Caco-2 (cell line): ENCODE measurements around the gene TBXAS1. TPM values are rescaled to one million over a fixed set of nuclear protein-coding genes. Genes with fewer than 3 reads are reported as not detected.

Source experiments
- BruUV-seq: library from RNA; stranded (reverse); fragments of 400-500 nt; replicated peaks from 2 replicates; lab custom pipeline; 2021; lab: Mats Ljungman, UMichigan
- CTCF ChIA-PET: fragments of 300-600 bp; sonication (Branson Sonifier 250); formaldehyde crosslinking; loops from one replicate; lab custom pipeline; 2022; ENCODE audit warnings: antibody characterized with exemption; lab: Charles Lee
- POLR2A ChIA-PET: fragments of 300-600 bp; sonication (Branson Sonifier 250); formaldehyde crosslinking; loops from one replicate; lab custom pipeline; 2022; ENCODE audit warnings: antibody characterized with exemption; lab: Charles Lee
- DNase-seq, 2 experiments: peaks; one replicate each; pipeline versions ENCODE4 v3.0.0 to v3.0.0-alpha.2; 2020 to 2022
- H3K27me3 ChIP-seq: replicated peaks from 2 replicates; pipeline ENCODE4 v1.6.0; 2011; ENCODE audit warnings: low read length; ENCODE audit not compliant: control insufficient read depth, insufficient read depth
- H3K36me3 ChIP-seq: 2 replicates; pipeline ENCODE4 v1.5.1; 2011; ENCODE audit warnings: low read length; ENCODE audit not compliant: control insufficient read depth, insufficient read depth
- H3K4me1 ChIP-seq: fragments of 250-450 bp; sonication (Bioruptor Pico); 2 replicates; pipeline ENCODE4 v1.5.1; 2020; ENCODE audit warnings: mild to moderate bottlenecking
- H3K4me3 ChIP-seq: 2 replicates; pipeline ENCODE4 v1.5.1; 2011; ENCODE audit warnings: low read depth, mild to moderate bottlenecking, control low read depth, low read length
- H3K9me3 ChIP-seq: fragments of 250-450 bp; sonication (Bioruptor Pico); 2 replicates; pipeline ENCODE4 v1.5.1; 2020; ENCODE audit warnings: mild to moderate bottlenecking, moderate library complexity
- H3K27ac Mint-ChIP-seq: one replicate; pipeline ENCODE4 v1.8.0; 2022; ENCODE audit warnings: mixed read lengths; ENCODE audit not compliant: unreplicated experiment
- H3K27me3 Mint-ChIP-seq: one replicate; pipeline ENCODE4 v1.8.0; 2022; ENCODE audit warnings: mixed read lengths; ENCODE audit not compliant: insufficient read depth, unreplicated experiment
- H3K36me3 Mint-ChIP-seq: one replicate; pipeline ENCODE4 v1.8.0; 2022; ENCODE audit warnings: mild to moderate bottlenecking, mixed read lengths; ENCODE audit not compliant: insufficient read depth, unreplicated experiment
- H3K4me1 Mint-ChIP-seq: one replicate; pipeline ENCODE4 v1.8.0; 2022; ENCODE audit warnings: low read depth, mixed read lengths; ENCODE audit not compliant: unreplicated experiment
- H3K4me3 Mint-ChIP-seq: one replicate; pipeline ENCODE4 v1.8.0; 2022; ENCODE audit warnings: mild to moderate bottlenecking, moderate library complexity, mixed read lengths; ENCODE audit not compliant: unreplicated experiment
- H3K9me3 Mint-ChIP-seq: one replicate; pipeline ENCODE4 v1.8.0; 2022; ENCODE audit warnings: mixed read lengths; ENCODE audit not compliant: unreplicated experiment
- CTCF ChIP-seq, 2 experiments: fragments of 200-600 bp in 1 of 2; IDR thresholded peaks; 1 replicate in 1 of 2; 2 replicates in 1 of 2; pipeline versions ENCODE4 v1.5.1 to v1.8.0; 2011 to 2022; ENCODE audit warnings: antibody characterized with exemption in 1 of 2, control low read depth in 1 of 2, inconsistent platforms in 1 of 2, low read depth in 1 of 2, low read length in 1 of 2, mild to moderate bottlenecking in 1 of 2, moderate library complexity in 1 of 2; ENCODE audit not compliant: insufficient read depth in 1 of 2, severe bottlenecking in 1 of 2, unreplicated experiment in 1 of 2
- intact Hi-C: fragments of 100-400 bp; cut with micrococcal nuclease; formaldehyde crosslinking; loops from one replicate; pipeline ENCODE4 v1.10.0; 2022; ENCODE audit not compliant: unreplicated experiment
- total RNA-seq: library from RNA; stranded (reverse); gene quantifications from 2 replicates; pipeline ENCODE4 v1.2.3, GENCODE V29; 2022

The TBXAS1 gene
- total RNA-seq, 1 experiment from 2014 or later = 1.6 TPM

DNA sequence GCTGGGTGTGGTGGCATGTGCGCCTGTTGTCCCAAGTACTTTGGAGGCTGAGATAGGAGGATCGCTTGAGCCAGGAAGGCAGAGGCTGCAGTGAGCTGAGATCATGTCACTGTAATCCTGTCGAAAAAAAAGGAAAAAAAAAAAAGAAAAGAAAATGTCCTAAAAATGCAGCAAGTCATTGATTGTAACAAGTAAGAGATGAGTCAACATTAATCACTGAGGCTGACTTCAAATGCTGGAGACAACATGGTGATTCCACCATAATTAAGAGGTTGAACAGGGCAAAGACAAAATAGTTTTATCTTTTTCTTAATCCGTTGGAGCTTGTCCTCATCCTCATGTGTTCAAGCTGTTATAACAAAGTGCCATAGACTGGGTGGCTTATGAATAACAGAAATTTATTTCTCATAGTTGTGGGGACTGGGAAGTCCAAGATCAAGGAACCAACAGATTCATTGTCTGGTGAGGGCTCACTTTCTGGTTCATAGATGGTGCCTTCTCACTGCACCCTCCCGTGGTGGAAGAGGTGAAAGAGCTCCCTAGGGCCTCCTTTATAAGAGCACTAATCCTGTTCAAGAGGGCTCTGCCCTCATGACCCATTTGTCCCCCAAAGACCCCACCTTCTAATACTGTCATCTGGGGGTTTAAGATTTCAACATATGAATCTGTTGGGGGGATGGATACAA, 60.3 kb downstream of the TBXAS1 start:
- Mint-ChIP-seq H3K4me1 (no peaks in the 10 kb centered on the region), H3K36me3 (no peaks in the 10 kb centered on the region), H3K27me3 (peaks cover 5% of the 10 kb centered on the region), H3K9me3 (peaks cover 11% of the 10 kb centered on the region), H3K27ac (no peak overlapping the region), H3K4me3 (no peak overlapping the region)
- no peaks in the 10 kb centered on the region for H3K36me3 ChIP-seq
- ChIA-PET CTCF (interaction anchor here (0.6 to 0.8 kb wide), 3 partner anchors 57 to 287 kb away, joined by 4 to 7 read pairs (median 4); no protein-coding TSS in a partner anchor), POLR2A (no interaction called here)
- H3K9me3 ChIP-seq = no peaks in the 10 kb centered on the region
- H3K4me3 ChIP-seq = no peak overlapping the region
- H3K4me1 ChIP-seq = no peaks in the 10 kb centered on the region
- no peak for TF ChIP-seq CTCF (IDR thresholded peaks at IDR 0.05; ENCODE audit: insufficient read depth in 1 of 2, low read depth in 1 of 2, low read length in 1 of 2, severe bottlenecking in 1 of 2, unreplicated experiment in 1 of 2)
- DNase-seq = no peak
- intact Hi-C loops = no loop called here
- BruUV-seq = no TSS peak
- no peaks in the 10 kb centered on the region for H3K27me3 ChIP-seq

- POLR2A ChIA-PET = no interaction called here
- Mint-ChIP-seq H3K4me1 (no peaks in the 10 kb centered on the region), H3K36me3 (no peaks in the 10 kb centered on the region), H3K4me3 (no peak overlapping the region), H3K27me3 (peaks cover 10% of the 10 kb centered on the region), H3K9me3 (peaks cover 8% of the 10 kb centered on the region), H3K27ac (no peak overlapping the region)
- CTCF ChIA-PET = no interaction called here
- intact Hi-C loops = no loop called here
- no peak for DNase-seq
- TF ChIP-seq CTCF (IDR thresholded peaks at IDR 0.05; ENCODE audit: insufficient read depth in 1 of 2, low read depth in 1 of 2, low read length in 1 of 2, severe bottlenecking in 1 of 2, unreplicated experiment in 1 of 2) = no peak
- H3K27me3 ChIP-seq = no peaks in the 10 kb centered on the region
- no TSS peak for BruUV-seq
- no peaks in the 10 kb centered on the region for H3K4me1 ChIP-seq
- no peaks in the 10 kb centered on the region for H3K9me3 ChIP-seq
- H3K4me3 ChIP-seq = no peak overlapping the region
- no peaks in the 10 kb centered on the region for H3K36me3 ChIP-seq
Observed at GRCh38 chr7:139893461-139893860, 64.4 kb downstream of the TBXAS1 start.

GRCh38 chr7:139893999-139894398, 64.9 kb downstream of the TBXAS1 start:
- Histone ChIP-seq H3K27me3 (no peaks in the 10 kb centered on the region), H3K4me3 (no peak overlapping the region), H3K4me1 (no peaks in the 10 kb centered on the region), H3K9me3 (no peaks in the 10 kb centered on the region), H3K36me3 (no peaks in the 10 kb centered on the region)
- H3K4me1 Mint-ChIP-seq = no peaks in the 10 kb centered on the region
- peaks cover 10% of the 10 kb centered on the region for H3K27me3 Mint-ChIP-seq
- no peak overlapping the region for H3K27ac Mint-ChIP-seq
- peaks cover 2% of the 10 kb centered on the region for H3K9me3 Mint-ChIP-seq
- POLR2A ChIA-PET = no interaction called here
- no peak for DNase-seq
- CTCF ChIA-PET = no interaction called here
- no peaks in the 10 kb centered on the region for H3K36me3 Mint-ChIP-seq
- BruUV-seq = no TSS peak
- intact Hi-C loops = no loop called here
- TF ChIP-seq CTCF (IDR thresholded peaks at IDR 0.05; ENCODE audit: insufficient read depth in 1 of 2, low read depth in 1 of 2, low read length in 1 of 2, severe bottlenecking in 1 of 2, unreplicated experiment in 1 of 2) = no peak
- no peak overlapping the region for H3K4me3 Mint-ChIP-seq
